Effector CD4-positive, alpha-beta T cell (primary cell): ENCODE measurements around the gene PRKAB1.
"Not testable (repeated sequence)": the region's sequence is repeated elsewhere in the genome, so short reads cannot be mapped to it uniquely, and the experiment has no call there.

Source experiments
- DNase-seq: peaks from one replicate; pipeline ENCODE4 v3.0.0-alpha.2; 2020
- total RNA-seq: gene quantifications from one replicate; lab custom pipeline; 2026; lab: John Stamatoyannopoulos, UW

PRKAB1 gene
- total RNA-seq: 26.6 reads per million, percentile 53 among the genes with 10 or more reads in this experiment

DNA sequence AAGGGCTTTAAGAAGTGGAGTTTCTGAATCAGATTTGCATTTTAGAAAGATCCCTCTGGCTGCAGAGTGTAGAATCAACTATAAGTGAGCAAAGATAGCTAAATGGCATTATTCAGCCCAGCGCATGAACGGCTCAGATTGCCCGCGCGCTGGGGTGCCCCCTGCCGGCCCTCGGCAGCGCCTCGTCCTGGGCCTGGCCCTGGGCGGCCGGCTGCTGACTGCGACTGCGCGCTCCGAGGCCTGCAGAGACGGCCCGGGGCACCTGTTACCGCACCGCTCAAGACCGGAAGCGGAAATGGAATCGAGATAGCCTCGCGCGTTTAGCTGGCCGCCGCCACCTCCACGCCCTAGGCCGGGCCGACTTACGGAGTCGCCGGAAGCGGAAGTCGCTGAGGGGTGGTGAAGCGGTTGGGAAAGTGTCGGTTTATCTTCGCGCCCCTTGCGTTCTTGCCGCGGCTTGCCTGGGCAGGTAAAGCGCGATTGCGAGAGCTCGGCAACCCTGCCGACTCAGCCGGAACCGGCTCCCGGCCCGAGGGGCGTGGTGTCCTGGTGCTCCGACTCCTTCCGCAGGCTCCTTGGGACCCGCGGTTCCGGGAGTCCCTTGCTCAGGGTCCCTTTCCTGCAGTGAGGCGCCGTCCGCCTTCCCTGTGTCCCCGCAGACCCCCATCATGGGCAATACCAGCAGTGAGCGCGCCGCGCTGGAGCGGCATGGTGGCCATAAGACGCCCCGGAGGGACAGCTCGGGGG is at the start of gene PRKAB1:
Gene PRKAB1, plus strand, starts transcription at position 557 of the 747 bp plus-strand sequence. Its CDS starts 112 bp downstream, at position 669.
- peak; percentile 90 for DNase-seq

DNA sequence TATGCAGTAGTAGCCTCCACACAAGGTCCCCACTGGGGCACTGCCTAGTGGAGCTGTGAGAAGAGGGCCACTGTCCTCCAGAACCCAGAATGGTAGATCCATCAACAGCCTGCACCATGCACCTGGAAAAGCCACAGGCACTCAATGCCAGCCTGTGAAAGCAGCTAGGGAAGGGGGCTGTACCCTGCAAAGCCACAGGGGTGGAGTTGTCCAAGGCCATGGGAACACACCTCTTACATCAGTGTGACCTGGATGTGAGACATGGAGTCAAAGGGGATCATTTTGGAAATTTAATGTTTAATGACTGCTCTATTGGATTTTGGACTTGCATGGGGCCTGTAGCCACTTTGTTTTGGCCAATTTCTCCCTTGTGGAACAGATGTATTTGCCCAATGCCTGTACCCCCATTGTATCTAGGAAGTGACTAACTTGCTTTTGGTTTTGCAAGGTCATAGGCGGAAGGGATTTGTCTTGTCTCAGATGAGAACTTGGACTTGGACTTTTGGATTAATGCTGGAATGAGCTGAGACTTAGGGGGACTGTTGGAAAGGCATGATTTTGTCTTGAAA is 49.5 kb upstream of the PRKAB1 start:
- not testable (repeated sequence) for DNase-seq

DNA sequence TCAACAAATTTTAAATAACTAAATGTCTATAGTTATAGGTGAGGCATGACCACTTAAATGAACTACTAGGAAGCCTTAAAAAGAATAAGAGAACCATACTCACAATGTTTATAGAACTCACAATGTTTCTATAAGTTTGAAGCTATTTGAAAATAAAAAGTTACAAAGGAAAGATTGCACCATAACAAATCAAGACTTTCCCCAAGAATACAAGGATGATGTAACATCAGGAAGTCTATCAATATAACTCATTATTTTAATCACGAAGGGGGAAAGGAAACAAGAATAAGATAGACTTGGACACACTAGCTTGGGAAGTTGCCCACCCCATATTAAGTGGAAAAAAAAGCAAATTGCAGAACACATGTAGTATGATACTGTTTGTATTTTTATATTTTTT is 47.4 kb upstream of the PRKAB1 start:
- DNase-seq: no peak

DNA sequence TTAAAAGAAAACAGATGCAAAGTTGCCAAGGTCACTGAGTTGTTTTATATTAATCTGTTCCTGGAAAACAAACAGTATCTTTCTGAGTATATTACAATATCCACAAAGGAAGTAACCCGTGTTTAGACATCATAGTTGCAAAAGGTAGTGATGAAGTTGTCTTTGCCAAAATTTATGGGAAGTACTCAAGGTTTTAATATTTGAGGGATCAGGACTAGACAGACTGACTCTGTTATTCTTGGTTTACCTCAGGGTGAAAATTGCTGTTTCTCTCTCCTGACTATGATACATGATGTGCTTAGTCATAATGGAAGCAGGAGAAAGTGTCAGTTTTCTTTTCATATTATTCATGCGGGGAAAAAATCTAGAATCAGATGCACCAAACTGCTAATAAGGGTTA is 46.1 kb upstream of the PRKAB1 start:
- no peak for DNase-seq

- DNase-seq: no peak
Measured at GRCh38 chr12:119624966-119625365, 43.0 kb upstream of the PRKAB1 start.

DNA sequence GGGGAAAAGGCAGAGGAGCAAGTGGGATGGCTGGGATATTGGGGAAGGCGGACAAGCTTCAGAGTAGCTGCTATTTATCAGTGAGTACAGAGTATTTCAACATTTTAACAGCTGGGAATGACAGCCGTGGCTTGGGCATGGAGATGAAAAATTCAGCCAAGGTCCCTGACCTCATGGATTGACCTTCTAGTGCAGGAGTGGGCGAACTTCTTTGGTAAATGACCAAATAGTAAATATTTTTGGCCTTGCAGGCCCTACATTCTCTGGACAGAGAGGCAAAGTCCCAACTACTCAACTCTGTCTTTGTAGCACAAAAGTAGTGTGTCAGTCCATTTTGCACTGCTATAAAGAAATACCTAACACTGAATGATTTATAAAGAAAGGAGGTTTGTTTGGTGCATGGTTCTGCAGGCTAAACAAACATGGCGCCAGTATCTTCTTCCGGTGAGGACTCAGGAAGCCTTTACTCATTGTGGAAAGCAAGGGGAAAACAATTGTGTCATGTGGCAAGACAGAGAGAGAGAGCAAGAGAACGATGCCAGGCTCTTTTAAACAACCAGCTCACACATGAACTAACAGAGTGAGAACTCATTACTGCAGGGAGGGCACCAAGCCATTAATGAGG is 40.8 kb upstream of the PRKAB1 start:
- no peak for DNase-seq

DNA sequence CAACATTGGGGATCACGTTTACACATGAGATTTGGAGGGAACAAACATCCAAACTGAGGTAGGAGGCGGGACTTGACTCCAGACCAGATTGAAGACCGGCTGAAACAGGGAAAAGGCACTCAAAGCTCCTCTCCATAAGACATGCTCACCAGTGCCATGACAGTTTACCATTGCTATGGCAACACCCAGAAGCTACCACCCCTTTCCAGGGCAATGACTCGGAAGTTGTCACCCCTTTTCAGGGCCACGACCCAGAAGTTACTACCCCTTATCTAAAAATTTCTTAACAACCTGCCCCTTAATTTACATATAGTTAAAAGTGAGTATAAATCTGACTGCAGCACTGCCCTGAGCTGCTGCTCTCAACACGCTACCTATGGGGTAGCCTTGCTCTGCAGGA is 40.2 kb upstream of the PRKAB1 start:
- DNase-seq: no peak

GRCh38 chr12:119630223-119630780 is 37.6 kb upstream of the PRKAB1 start:
- no peak for DNase-seq

GRCh38 chr12:119630962-119631550 is 36.9 kb upstream of the PRKAB1 start:
- no peak for DNase-seq

GRCh38 chr12:119631930-119632678 is 35.8 kb upstream of the PRKAB1 start:
- no peak for DNase-seq

DNA sequence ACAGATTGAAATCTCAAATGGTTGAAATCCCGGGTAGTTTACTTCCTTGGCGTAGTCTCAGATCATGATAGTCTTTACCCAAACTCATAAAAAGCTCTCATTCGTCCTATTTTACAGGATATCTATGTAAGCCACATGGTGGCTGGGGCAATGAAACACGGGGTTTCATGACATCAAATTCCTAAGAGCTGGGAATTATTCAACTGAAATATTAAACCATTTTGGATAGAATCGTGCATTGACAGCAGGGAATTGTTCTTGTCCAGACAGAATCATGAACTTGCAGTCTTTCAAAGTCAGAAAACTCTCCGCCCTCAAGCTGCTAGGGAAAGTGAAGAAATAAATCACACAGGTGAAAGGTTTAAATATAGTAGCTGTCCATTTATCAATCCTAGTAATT is 33.2 kb upstream of the PRKAB1 start:
- no peak for DNase-seq

- no peak for DNase-seq
Measured at GRCh38 chr12:119642986-119643385, 24.9 kb upstream of the PRKAB1 start.

GRCh38 chr12:119644930-119645329 is 23.0 kb upstream of the PRKAB1 start:
- DNase-seq: no peak

- DNase-seq: no peak
Measured at GRCh38 chr12:119645535-119646059, 22.3 kb upstream of the PRKAB1 start.

DNA sequence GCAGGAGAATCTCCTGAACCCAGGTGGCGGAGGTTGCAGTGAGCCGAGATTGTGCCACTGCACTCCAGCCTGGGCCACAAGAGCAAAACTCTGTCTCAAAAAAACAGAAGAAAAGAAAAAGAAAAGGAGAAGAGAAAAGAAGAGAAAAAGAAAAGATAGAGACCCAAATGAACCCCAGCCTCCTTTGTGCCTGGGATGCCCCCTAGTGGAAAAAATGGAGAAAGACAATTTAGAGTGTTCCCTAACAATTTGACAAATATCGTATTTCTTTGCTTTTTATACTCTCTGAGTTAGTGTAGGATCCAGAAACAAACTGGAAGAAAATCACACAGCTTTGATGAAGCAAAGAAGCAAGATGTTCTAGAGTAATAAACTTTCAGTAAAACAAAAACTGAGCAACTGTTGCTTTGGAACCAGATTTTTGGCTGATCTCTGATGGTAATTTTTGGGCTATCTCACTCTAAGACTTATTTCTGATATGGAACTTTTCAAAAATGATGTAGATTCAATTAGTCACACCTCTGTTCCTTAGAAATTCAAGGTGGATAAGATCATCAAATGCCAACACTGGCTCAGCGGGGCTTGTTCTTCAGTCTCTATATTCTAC is 18.6 kb upstream of the PRKAB1 start:
- no peak for DNase-seq

- no peak for DNase-seq
Measured at GRCh38 chr12:119652665-119653064, 15.3 kb upstream of the PRKAB1 start.

GRCh38 chr12:119657001-119657400 is 10.9 kb upstream of the PRKAB1 start:
- DNase-seq: not testable (repeated sequence)

DNA sequence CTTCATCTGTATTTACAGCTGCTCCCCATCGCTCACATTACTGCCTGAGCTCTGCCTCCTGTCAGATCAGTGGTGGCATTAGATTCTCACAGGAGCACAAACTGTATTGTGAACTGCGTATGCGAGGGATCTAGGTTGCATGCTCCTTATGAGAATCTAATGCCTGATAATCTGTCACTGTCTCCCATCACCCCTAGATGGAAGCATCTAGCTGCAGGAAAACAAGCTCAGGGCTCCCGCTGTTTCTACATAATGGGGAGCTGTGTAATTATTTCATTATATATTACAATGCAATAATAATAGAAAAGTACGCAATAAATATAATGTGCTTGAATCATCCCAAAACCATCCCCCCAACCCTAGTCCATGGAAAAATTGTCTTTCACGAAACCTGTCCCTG is 9.8 kb upstream of the PRKAB1 start:
- DNase-seq: not testable (repeated sequence)

GRCh38 chr12:119659289-119659897 is 8.5 kb upstream of the PRKAB1 start:
- DNase-seq: peak; percentile 25

GRCh38 chr12:119660076-119660475 is 7.9 kb upstream of the PRKAB1 start:
- DNase-seq: no peak

DNA sequence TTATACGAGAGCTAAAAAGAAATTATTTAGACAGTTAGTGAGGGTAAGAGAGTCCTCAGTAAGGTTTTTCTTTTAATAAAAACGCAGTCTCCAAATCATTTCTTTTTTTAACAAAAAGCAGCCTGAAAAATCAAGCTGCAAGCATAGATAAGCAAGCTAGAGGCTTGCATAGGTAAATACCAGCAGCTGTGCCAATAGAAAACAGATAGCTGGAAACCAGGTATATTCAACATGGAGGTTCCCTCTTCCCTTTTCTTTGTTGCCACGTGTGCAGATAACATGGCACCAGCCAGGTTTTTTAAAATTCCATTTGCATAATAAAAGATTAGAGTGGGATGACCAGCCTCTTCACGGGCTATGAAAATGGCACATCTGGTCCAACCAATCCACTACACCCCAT is 6.1 kb upstream of the PRKAB1 start:
- no peak for DNase-seq
